HL-60 (cell line): ENCODE measurements around the gene CLEC19A.

ENCODE experiments used
- DNase-seq, 2 experiments: peaks; one replicate each; pipeline ENCODE4 v3.0.0-alpha.2; 2010 to 2020; ENCODE audit warnings: low read depth in 1 of 2, low spot score in 1 of 2
- H3K27ac ChIP-seq: fragments of 250-450 bp; sonication (Bioruptor Pico); replicated peaks from 2 replicates; pipeline ENCODE4 v1.5.1; 2020; ENCODE audit warnings: mild to moderate bottlenecking, moderate library complexity
- H3K27me3 ChIP-seq: fragments of 250-450 bp; sonication (Bioruptor Pico); 2 replicates; pipeline ENCODE4 v1.5.1; 2021; ENCODE audit warnings: mild to moderate bottlenecking, moderate library complexity; ENCODE audit not compliant: insufficient read depth, poor library complexity, severe bottlenecking
- H3K4me3 ChIP-seq: replicated peaks from 2 replicates; pipeline ENCODE4 v1.5.1; 2011; ENCODE audit warnings: mild to moderate bottlenecking, control low read depth, low read length; ENCODE audit not compliant: insufficient read depth
- GABPA ChIP-seq: IDR thresholded peaks from 2 replicates; pipeline ENCODE4 v1.6.1; 2012; ENCODE audit warnings: low read depth
- POLR2AphosphoS5 ChIP-seq: IDR thresholded peaks from 2 replicates; pipeline ENCODE4 v1.6.1; 2012; ENCODE audit warnings: low read depth
- SPI1 ChIP-seq: IDR thresholded peaks from 2 replicates; pipeline ENCODE4 v1.6.1; 2012; ENCODE audit warnings: low read depth, mild to moderate bottlenecking, borderline replicate concordance
- long read RNA-seq: library from polyadenylated mRNA; unstranded; transcript quantifications from one replicate; pipeline ENCODE4 v2.0.0, GENCODE V29; 2020
- TF ChIP-seq, protein P1 (sequence below): IDR thresholded peaks from one replicate; pipeline ENCODE4 v1.5.1; 2011; ENCODE audit warnings: low read length, control low read depth, inconsistent platforms; ENCODE audit not compliant: insufficient read depth
- TF ChIP-seq, protein P2 (sequence below): IDR thresholded peaks from 2 replicates; pipeline ENCODE4 v1.6.1; 2012; ENCODE audit warnings: low read depth; ENCODE audit not compliant: insufficient replicate concordance

Gene CLEC19A
- long read RNA-seq, result 0 reads

- DNase-seq, result no peak
- Histone ChIP-seq H3K4me3 (no peak within 1 kb of the TSS), H3K27me3 (no peaks in the 10 kb centered on the region), H3K27ac (no peak within 1 kb of the TSS)
- TF ChIP-seq POLR2AphosphoS5 (no peak), GABPA (no peak), SPI1 (no peak)
- TF ChIP-seq, protein P1, sequence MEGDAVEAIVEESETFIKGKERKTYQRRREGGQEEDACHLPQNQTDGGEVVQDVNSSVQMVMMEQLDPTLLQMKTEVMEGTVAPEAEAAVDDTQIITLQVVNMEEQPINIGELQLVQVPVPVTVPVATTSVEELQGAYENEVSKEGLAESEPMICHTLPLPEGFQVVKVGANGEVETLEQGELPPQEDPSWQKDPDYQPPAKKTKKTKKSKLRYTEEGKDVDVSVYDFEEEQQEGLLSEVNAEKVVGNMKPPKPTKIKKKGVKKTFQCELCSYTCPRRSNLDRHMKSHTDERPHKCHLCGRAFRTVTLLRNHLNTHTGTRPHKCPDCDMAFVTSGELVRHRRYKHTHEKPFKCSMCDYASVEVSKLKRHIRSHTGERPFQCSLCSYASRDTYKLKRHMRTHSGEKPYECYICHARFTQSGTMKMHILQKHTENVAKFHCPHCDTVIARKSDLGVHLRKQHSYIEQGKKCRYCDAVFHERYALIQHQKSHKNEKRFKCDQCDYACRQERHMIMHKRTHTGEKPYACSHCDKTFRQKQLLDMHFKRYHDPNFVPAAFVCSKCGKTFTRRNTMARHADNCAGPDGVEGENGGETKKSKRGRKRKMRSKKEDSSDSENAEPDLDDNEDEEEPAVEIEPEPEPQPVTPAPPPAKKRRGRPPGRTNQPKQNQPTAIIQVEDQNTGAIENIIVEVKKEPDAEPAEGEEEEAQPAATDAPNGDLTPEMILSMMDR, result no peak
- TF ChIP-seq, protein P2, sequence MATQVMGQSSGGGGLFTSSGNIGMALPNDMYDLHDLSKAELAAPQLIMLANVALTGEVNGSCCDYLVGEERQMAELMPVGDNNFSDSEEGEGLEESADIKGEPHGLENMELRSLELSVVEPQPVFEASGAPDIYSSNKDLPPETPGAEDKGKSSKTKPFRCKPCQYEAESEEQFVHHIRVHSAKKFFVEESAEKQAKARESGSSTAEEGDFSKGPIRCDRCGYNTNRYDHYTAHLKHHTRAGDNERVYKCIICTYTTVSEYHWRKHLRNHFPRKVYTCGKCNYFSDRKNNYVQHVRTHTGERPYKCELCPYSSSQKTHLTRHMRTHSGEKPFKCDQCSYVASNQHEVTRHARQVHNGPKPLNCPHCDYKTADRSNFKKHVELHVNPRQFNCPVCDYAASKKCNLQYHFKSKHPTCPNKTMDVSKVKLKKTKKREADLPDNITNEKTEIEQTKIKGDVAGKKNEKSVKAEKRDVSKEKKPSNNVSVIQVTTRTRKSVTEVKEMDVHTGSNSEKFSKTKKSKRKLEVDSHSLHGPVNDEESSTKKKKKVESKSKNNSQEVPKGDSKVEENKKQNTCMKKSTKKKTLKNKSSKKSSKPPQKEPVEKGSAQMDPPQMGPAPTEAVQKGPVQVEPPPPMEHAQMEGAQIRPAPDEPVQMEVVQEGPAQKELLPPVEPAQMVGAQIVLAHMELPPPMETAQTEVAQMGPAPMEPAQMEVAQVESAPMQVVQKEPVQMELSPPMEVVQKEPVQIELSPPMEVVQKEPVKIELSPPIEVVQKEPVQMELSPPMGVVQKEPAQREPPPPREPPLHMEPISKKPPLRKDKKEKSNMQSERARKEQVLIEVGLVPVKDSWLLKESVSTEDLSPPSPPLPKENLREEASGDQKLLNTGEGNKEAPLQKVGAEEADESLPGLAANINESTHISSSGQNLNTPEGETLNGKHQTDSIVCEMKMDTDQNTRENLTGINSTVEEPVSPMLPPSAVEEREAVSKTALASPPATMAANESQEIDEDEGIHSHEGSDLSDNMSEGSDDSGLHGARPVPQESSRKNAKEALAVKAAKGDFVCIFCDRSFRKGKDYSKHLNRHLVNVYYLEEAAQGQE, result no peak
Observed at GRCh38 chr16:19285431-19285830, at the start of gene CLEC19A. Gene CLEC19A (plus strand): TSS chr16:19285731. CDS start chr16:19285852, 121 bp downstream.

DNA sequence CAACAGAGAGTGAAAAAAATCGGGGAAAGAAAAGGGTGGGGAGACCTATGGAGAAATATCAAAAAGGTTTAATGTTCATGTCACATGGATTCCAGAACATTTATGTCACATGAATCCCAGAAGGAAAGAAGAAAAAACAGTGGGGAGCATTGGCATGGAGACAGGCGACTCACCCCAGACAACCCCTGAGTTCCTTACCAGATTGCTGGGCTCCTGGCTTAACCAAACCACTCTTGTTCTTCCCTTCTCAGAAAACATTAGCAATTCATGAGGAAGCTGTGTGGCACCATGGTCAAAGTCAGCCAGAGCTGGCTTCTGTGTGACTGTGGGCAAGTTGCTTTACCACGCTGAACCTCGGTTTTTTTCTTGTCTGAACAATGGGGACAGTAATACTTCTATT is 49.6 kb upstream of the CLEC19A start:
- Histone ChIP-seq H3K4me3 (no peak overlapping the region), H3K27ac (no peak overlapping the region), H3K27me3 (no peaks in the 10 kb centered on the region)
- no peak for TF ChIP-seq SPI1
- no peak for DNase-seq

DNA sequence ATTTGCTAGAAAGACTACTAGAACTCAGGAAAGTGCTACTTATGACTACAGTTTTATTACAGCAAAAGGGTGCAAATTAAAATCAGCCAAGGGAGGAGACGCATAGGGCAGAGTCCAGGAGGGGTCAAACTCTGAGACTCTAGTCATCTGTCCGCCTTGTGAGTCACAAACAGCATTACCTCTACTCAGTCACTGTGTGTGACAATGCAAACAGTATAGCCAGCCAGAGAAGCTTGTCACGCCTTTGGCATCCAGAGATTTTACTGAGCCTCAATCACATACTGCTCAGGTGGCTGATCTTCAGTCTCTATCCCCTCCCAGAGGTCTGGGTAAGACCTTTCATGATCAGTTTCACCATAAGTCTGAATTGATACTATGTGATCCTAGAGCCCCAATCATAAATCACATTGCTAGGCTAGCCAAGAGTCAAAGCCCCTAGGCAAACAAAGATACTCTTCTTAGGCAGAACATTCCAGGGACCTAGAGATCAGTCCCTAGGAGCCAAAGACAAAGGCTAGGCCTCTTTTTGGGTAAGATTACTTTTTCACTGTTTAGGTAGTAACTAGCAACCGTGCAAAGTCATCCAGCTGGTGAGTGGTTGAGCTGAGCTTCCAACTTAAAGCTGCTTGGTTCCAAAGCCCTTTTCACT is 48.8 kb upstream of the CLEC19A start:
- TF ChIP-seq POLR2AphosphoS5, result no peak
- TF ChIP-seq, protein P2, result no peak
- TF ChIP-seq, protein P1, result no peak
- TF ChIP-seq SPI1, result no peak
- no peak for TF ChIP-seq GABPA
- Histone ChIP-seq H3K4me3 (no peak overlapping the region), H3K27ac (no peak overlapping the region), H3K27me3 (no peaks in the 10 kb centered on the region)
- no peak for DNase-seq

GRCh38 chr16:19238406-19238805 is 47.1 kb upstream of the CLEC19A start:
- Histone ChIP-seq H3K27me3 (no peaks in the 10 kb centered on the region), H3K27ac (no peak overlapping the region), H3K4me3 (no peak overlapping the region)
- TF ChIP-seq SPI1 (no peak), POLR2AphosphoS5 (no peak), GABPA (no peak)
- TF ChIP-seq, protein P2, result no peak
- TF ChIP-seq, protein P1, result no peak
- DNase-seq, result no peak
